Esophagus squamous epithelium (tissue), 4 donors: ENCODE measurements around the gene CGNL1.

Experiments
- CTCF ChIP-seq, 6 experiments: fragments of 450-650 bp in 4 of 6; fragments of 200-600 bp in 2 of 6; sonication (generic) in 2 of 6; IDR thresholded peaks; one replicate each; pipeline ENCODE4 v1.5.1; 2016 to 2019; ENCODE audit warnings: antibody characterized with exemption in 6 of 6, mild to moderate bottlenecking in 4 of 6, moderate library complexity in 4 of 6
- POLR2A ChIP-seq, 4 donors: fragments of 450-650 bp; IDR thresholded peaks; one replicate each; pipeline ENCODE4 v1.6.1; 2017; ENCODE audit warnings: antibody characterized with exemption in 4 of 4, mild to moderate bottlenecking in 4 of 4, moderate library complexity in 3 of 4

- TF ChIP-seq CTCF (IDR thresholded peaks at IDR 0.05) (no peak), POLR2A (IDR thresholded peaks at IDR 0.05) (no peak)
These were observed 196.2 kb downstream of the CGNL1 start for GRCh38 chr15:57572468-57572867.
